ENCODE results near the gene IFNAR1. TPM values are rescaled to one million over a fixed set of nuclear protein-coding genes. Genes with fewer than 3 reads are reported as not detected.

Gene IFNAR1
- total and polyA plus RNA-seq, 2 donors (not counting 3 experiments of a cell fraction or from before 2014, with no cell fraction given) = 16.2 to 47.8 TPM

DNA sequence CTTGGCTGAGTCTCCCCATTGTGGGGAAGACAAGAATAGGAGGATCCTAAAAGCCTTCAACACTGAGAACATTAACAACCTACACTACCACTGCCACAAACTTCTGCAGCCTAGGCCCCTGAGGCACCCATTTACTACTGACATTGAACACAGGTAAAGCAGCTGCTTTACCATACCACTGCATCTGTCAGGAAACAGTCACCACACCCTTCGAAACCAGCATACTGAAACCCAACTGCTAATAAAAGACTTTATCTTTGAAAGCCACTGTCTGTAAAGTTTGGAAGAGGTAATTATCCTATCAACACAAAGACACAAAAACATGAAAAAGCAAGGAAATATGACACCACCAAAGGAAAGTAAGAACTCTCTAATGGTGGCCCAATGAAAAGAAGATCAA, 7.4 kb downstream of the IFNAR1 start:
- Histone ChIP-seq H3K4me2 (ENCODE audit: insufficient read depth, low read length) (no peak overlapping the region), H3K9me3 (replicated peaks; ENCODE audit: control insufficient read depth, insufficient read depth, low read length) (no peaks in the 10 kb centered on the region), H4K20me1 (replicated peaks; ENCODE audit: control insufficient read depth, extremely low read depth, insufficient read depth, low read length) (peaks cover 6% of the 10 kb centered on the region), H3K27me3 (ENCODE audit: control insufficient read depth in 2 of 2, insufficient read depth in 2 of 2, low read length in 2 of 2) (no peaks in the 10 kb centered on the region), H3K27ac (ENCODE audit: insufficient read depth, low read depth, low read length) (no peak overlapping the region), H3K36me3 (ENCODE audit: control insufficient read depth in 2 of 2, extremely low read depth in 1 of 2, insufficient read depth in 2 of 2, low read length in 2 of 2) (peaks cover 0 to 3% of the 10 kb centered on the region in 2 experiments), H3K79me2 (ENCODE audit: control insufficient read depth, insufficient read depth, low read length) (peaks cover 42% of the 10 kb centered on the region), H2AFZ (ENCODE audit: low read depth, low read length) (no peak overlapping the region), H3K4me1 (ENCODE audit: control insufficient read depth, extremely low read depth, insufficient read depth, low read length) (no peaks in the 10 kb centered on the region), H3K4me3 (replicated peaks in 1 of 3; ENCODE audit: insufficient read depth in 1 of 3, low read depth in 1 of 3, low read length in 3 of 3) (no peak overlapping the region), H3K9me1 (replicated peaks; ENCODE audit: control insufficient read depth, extremely low read depth, insufficient read depth, low read length) (no peaks in the 10 kb centered on the region), H3K9ac (replicated peaks; ENCODE audit: extremely low read depth, insufficient read depth, low read length) (no peak overlapping the region)
- no TSS peak for BruUV-seq (replicated peaks)
- no peak for FAIRE-seq
- intact Hi-C loops (cut with micrococcal nuclease) = no loop called here
- dilution Hi-C loops (cut with MboI; ENCODE audit: extremely low pct_ligation_motif_present, low sequenced_read_pairs) = no loop called here
- ChIA-PET CTCF (interaction anchor here (1.2 kb wide), 1 partner anchor 29 kb away, joined by 4 read pairs; no protein-coding TSS in a partner anchor), POLR2A (no interaction called here)
- DNase-seq (ENCODE audit: low read depth, low spot score) = no peak
- TF ChIP-seq JUN (IDR thresholded peaks at IDR 0.05; ENCODE audit: borderline replicate concordance, insufficient read depth, insufficient read length, low read depth) (no peak), GATA2 (IDR thresholded peaks at IDR 0.05; ENCODE audit: insufficient read depth, insufficient read length, low read depth, low read length) (no peak), FOS (IDR thresholded peaks at IDR 0.05; ENCODE audit: borderline replicate concordance, insufficient read depth, low read length) (no peak), EZH2 (IDR thresholded peaks at IDR 0.05; ENCODE audit: borderline replicate concordance, low read depth, low read length, severe bottlenecking) (no peak), MYC (IDR thresholded peaks at IDR 0.05; ENCODE audit: low read depth, low read length) (no peak), POLR2AphosphoS5 (IDR thresholded peaks at IDR 0.05; ENCODE audit: insufficient read depth, low read depth, low read length) (no peak)
- TF ChIP-seq, protein P1, sequence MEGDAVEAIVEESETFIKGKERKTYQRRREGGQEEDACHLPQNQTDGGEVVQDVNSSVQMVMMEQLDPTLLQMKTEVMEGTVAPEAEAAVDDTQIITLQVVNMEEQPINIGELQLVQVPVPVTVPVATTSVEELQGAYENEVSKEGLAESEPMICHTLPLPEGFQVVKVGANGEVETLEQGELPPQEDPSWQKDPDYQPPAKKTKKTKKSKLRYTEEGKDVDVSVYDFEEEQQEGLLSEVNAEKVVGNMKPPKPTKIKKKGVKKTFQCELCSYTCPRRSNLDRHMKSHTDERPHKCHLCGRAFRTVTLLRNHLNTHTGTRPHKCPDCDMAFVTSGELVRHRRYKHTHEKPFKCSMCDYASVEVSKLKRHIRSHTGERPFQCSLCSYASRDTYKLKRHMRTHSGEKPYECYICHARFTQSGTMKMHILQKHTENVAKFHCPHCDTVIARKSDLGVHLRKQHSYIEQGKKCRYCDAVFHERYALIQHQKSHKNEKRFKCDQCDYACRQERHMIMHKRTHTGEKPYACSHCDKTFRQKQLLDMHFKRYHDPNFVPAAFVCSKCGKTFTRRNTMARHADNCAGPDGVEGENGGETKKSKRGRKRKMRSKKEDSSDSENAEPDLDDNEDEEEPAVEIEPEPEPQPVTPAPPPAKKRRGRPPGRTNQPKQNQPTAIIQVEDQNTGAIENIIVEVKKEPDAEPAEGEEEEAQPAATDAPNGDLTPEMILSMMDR (IDR thresholded peaks at IDR 0.05; ENCODE audit: extremely low read depth in 1 of 2, insufficient read depth in 1 of 2, low read depth in 1 of 2, low read length in 2 of 2) = no peak
- TF ChIP-seq, protein P2, sequence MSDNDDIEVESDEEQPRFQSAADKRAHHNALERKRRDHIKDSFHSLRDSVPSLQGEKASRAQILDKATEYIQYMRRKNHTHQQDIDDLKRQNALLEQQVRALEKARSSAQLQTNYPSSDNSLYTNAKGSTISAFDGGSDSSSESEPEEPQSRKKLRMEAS (IDR thresholded peaks at IDR 0.05; ENCODE audit: insufficient read depth, insufficient read length) = no peak
